ENCODE data around the gene CFAP410.

DNA sequence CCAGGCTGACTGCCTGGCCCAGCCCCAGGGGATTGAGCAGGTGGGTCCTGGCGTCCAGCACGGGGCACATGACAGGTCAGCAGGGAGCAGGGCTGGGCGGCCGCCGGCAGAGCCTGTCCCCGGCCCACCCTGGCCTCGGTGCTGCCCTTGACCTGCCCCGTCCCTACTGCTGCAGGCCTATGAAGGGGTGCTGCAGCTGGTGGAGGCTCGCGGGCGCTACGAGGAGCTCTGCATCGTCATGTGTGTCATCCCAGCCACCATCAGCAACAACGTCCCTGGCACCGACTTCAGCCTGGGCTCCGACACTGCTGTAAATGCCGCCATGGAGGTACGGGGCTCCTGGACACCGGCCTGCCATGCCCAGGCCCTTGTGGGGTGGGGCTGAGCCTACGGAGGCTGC, 15.6 kb downstream of the CFAP410 start:
- TF ChIP-seq, protein P1, sequence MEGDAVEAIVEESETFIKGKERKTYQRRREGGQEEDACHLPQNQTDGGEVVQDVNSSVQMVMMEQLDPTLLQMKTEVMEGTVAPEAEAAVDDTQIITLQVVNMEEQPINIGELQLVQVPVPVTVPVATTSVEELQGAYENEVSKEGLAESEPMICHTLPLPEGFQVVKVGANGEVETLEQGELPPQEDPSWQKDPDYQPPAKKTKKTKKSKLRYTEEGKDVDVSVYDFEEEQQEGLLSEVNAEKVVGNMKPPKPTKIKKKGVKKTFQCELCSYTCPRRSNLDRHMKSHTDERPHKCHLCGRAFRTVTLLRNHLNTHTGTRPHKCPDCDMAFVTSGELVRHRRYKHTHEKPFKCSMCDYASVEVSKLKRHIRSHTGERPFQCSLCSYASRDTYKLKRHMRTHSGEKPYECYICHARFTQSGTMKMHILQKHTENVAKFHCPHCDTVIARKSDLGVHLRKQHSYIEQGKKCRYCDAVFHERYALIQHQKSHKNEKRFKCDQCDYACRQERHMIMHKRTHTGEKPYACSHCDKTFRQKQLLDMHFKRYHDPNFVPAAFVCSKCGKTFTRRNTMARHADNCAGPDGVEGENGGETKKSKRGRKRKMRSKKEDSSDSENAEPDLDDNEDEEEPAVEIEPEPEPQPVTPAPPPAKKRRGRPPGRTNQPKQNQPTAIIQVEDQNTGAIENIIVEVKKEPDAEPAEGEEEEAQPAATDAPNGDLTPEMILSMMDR (IDR thresholded peaks at IDR 0.05), result no peak
- TF ChIP-seq POLR2A (IDR thresholded peaks at IDR 0.05), result no peak

Data from prostate gland (tissue), 2 donors.